HG03103 (cell line): ENCODE measurements around the gene STOM.

Experiments
- ATAC-seq: cut with Tn5 transposase; IDR thresholded peaks from one replicate; pipeline ENCODE4 v1.9.1; 2021; ENCODE audit warnings: low read depth; ENCODE audit not compliant: unreplicated experiment

The STOM gene

GRCh38 chr9:121289026-121289771 lies 80.9 kb downstream of the STOM start:
- ATAC-seq: no peak
